ENCODE measurements around the gene FAM180B.

DNA sequence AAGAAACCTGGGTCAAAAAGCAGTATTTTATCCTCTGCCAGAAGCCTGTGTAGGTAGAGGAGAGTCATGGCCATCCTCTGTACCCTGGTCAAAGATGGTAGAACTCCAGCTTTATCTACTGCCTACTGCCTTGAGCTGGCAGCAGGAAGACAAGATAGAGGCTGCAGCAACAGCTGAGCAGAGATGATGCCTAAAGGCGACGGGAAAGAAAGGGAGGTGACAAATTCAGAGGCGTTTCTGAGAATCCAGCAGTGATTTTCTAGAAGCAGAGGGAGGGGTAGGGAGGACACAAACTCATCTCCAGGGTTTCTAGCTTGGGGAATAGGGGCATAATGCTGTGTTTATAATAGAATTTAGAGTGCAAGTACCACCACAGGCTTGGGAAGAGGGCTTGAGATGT lies 23.2 kb downstream of the FAM180B start:
- TF ChIP-seq, protein P1, sequence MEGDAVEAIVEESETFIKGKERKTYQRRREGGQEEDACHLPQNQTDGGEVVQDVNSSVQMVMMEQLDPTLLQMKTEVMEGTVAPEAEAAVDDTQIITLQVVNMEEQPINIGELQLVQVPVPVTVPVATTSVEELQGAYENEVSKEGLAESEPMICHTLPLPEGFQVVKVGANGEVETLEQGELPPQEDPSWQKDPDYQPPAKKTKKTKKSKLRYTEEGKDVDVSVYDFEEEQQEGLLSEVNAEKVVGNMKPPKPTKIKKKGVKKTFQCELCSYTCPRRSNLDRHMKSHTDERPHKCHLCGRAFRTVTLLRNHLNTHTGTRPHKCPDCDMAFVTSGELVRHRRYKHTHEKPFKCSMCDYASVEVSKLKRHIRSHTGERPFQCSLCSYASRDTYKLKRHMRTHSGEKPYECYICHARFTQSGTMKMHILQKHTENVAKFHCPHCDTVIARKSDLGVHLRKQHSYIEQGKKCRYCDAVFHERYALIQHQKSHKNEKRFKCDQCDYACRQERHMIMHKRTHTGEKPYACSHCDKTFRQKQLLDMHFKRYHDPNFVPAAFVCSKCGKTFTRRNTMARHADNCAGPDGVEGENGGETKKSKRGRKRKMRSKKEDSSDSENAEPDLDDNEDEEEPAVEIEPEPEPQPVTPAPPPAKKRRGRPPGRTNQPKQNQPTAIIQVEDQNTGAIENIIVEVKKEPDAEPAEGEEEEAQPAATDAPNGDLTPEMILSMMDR (conservative IDR thresholded peaks at IDR 0.05 in 1 of 2, IDR thresholded peaks at IDR 0.05 in 1 of 2; ENCODE audit: low read depth in 1 of 2, low read length in 2 of 2), result no peak
- TF ChIP-seq EZH2 (IDR thresholded peaks at IDR 0.05; ENCODE audit: low read length, missing control alignments), result no peak
